H1 (cell line): ENCODE data around the gene SPSB3. TPM values are rescaled to one million over a fixed set of nuclear protein-coding genes. Genes with fewer than 3 reads are reported as not detected.

Experiments
- CREB1 ChIP-seq: IDR thresholded peaks from 2 replicates; pipeline ENCODE4 v1.6.1; 2012; ENCODE audit warnings: inconsistent platforms
- CTCF ChIP-seq, 3 experiments: IDR thresholded peaks; 1 replicate in 2 of 3; 2 replicates in 1 of 3; pipeline versions ENCODE4 v1.5.1 to v1.6.1; 2011; ENCODE audit warnings: low read length in 3 of 3, mild to moderate bottlenecking in 3 of 3, inconsistent platforms in 2 of 3, low read depth in 1 of 3, moderate library complexity in 1 of 3; ENCODE audit not compliant: insufficient read depth in 1 of 3; ENCODE audit errors: control extremely low read depth in 1 of 3
- GABPA ChIP-seq: IDR thresholded peaks from 2 replicates; pipeline ENCODE4 v1.6.1; 2011; ENCODE audit warnings: mild to moderate bottlenecking, low read length, moderate library complexity, borderline replicate concordance; ENCODE audit not compliant: insufficient read depth
- KDM1A ChIP-seq: fragments of 200-600, 300-600 bp; sonication (generic); IDR thresholded peaks from 2 replicates; pipeline ENCODE4 v1.7.1; 2016; ENCODE audit warnings: mild to moderate bottlenecking, low read length, borderline replicate concordance
- POU5F1 ChIP-seq: IDR thresholded peaks from 2 replicates; pipeline ENCODE4 v1.6.1; 2011; ENCODE audit warnings: low read depth, mild to moderate bottlenecking, low read length, moderate library complexity
- RAD21 ChIP-seq, 2 experiments: IDR thresholded peaks in 1 of 2; conservative IDR thresholded peaks in 1 of 2; 2 replicates each; pipeline ENCODE4 v1.6.1; 2011; ENCODE audit warnings: low read depth in 2 of 2, low read length in 2 of 2, improper control_type of control experiment in 1 of 2, inconsistent platforms in 1 of 2, mild to moderate bottlenecking in 1 of 2, moderate library complexity in 1 of 2
- SIRT6 ChIP-seq: IDR thresholded peaks from one replicate; pipeline ENCODE4 v1.7.1; 2012; ENCODE audit warnings: low read length, inconsistent platforms
- SP4 ChIP-seq: IDR thresholded peaks from 2 replicates; pipeline ENCODE4 v1.6.1; 2012; ENCODE audit warnings: low read length, inconsistent platforms
- TAF7 ChIP-seq: optimal IDR thresholded peaks from 2 replicates; pipeline ENCODE3; 2011; ENCODE audit warnings: low read depth, mild to moderate bottlenecking, inconsistent platforms, low read length, moderate library complexity, borderline replicate concordance
- polyA plus RNA-seq, 7 experiments: library from polyadenylated mRNA; depleted of rRNA in 3 of 7; stranded (reverse) in 5 of 7; unstranded in 2 of 7; fragments of >200 nt in 5 of 7; fragments of 200-250 nt in 2 of 7; gene quantifications; 1 replicate in 5 of 7; 2 replicates in 1 of 7; 4 replicates in 1 of 7; pipeline versions ENCODE4 v1.2.1 to v1.2.3, GENCODE V29; 2011 to 2013; ENCODE audit warnings: missing spikeins in 2 of 7, mixed read lengths in 2 of 7
- total RNA-seq: library from RNA; stranded (reverse); fragmentation: NEBNext Ultra II Directional; extraction: Animal tissue kit (Norgen Biotek cat#: 25700); gene quantifications from 2 replicates; pipeline ENCODE4 v1.2.1, GENCODE V29; 2021
- TF ChIP-seq, protein P1 (sequence below): IDR thresholded peaks from 2 replicates; pipeline ENCODE4 v1.6.1; 2011; ENCODE audit warnings: low read length, improper control_type of control experiment
- TF ChIP-seq, protein P2 (sequence below): IDR thresholded peaks from 2 replicates; pipeline ENCODE4 v1.6.1; 2012; ENCODE audit warnings: inconsistent platforms

SPSB3 gene
- total and polyA plus RNA-seq, 2 of the 8 experiments (the other 6 are each of a cell fraction or from before 2014, with no cell fraction given), result 22.5 to 37.8 TPM

- TF ChIP-seq CTCF (IDR thresholded peaks at IDR 0.05; ENCODE audit: control extremely low read depth in 1 of 3, insufficient read depth in 1 of 3, low read depth in 1 of 3, low read length in 3 of 3) (no peak), RAD21 (IDR thresholded peaks at IDR 0.05 in 1 of 2, conservative IDR thresholded peaks at IDR 0.05 in 1 of 2; ENCODE audit: low read depth in 2 of 2, low read length in 2 of 2) (no peak), SIRT6 (no peak), SP4 (no peak), KDM1A (no peak), TAF7 (no peak), POU5F1 (no peak), CREB1 (no peak), GABPA (no peak)
- TF ChIP-seq, protein P1, sequence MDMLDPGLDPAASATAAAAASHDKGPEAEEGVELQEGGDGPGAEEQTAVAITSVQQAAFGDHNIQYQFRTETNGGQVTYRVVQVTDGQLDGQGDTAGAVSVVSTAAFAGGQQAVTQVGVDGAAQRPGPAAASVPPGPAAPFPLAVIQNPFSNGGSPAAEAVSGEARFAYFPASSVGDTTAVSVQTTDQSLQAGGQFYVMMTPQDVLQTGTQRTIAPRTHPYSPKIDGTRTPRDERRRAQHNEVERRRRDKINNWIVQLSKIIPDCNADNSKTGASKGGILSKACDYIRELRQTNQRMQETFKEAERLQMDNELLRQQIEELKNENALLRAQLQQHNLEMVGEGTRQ, result no peak
- TF ChIP-seq, protein P2, sequence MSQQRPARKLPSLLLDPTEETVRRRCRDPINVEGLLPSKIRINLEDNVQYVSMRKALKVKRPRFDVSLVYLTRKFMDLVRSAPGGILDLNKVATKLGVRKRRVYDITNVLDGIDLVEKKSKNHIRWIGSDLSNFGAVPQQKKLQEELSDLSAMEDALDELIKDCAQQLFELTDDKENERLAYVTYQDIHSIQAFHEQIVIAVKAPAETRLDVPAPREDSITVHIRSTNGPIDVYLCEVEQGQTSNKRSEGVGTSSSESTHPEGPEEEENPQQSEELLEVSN, result no peak
Measured at GRCh38 chr16:1757714-1758461, 24.5 kb downstream of the SPSB3 start (continued).
